GM23338 (cell line): Measurements from ENCODE around the gene DDX18.

Experiments used
- CREB1 ChIP-seq: fragments of 250-450 bp; sonication (Bioruptor Pico); IDR thresholded peaks from 2 replicates; pipeline ENCODE4 v1.5.0; 2020; ENCODE audit warnings: low read depth, mild to moderate bottlenecking, moderate library complexity
- CTCF ChIP-seq, 2 experiments: fragments of 200-600 bp in 1 of 2; sonication (generic) in 1 of 2; conservative IDR thresholded peaks; 2 replicates each; pipeline versions ENCODE4 v1.5.1 to v1.6.1; 2016 to 2017; ENCODE audit warnings: antibody characterized with exemption in 2 of 2, low read depth in 2 of 2, mild to moderate bottlenecking in 2 of 2, moderate library complexity in 1 of 2
- EZH2 ChIP-seq: fragments of 200-600 bp; sonication (generic); IDR thresholded peaks from one replicate; pipeline ENCODE4 v1.8.0; 2017; ENCODE audit warnings: antibody characterized with exemption, mild to moderate bottlenecking, low read depth; ENCODE audit not compliant: unreplicated experiment
- EZH2phosphoT487 ChIP-seq: fragments of 200-600 bp; sonication (generic); IDR thresholded peaks from one replicate; pipeline ENCODE4 v1.8.1; 2018; ENCODE audit warnings: antibody characterized with exemption; ENCODE audit not compliant: unreplicated experiment
- POLR2AphosphoS5 ChIP-seq: IDR thresholded peaks from 2 replicates; pipeline ENCODE4 v1.6.1; 2016; ENCODE audit warnings: antibody characterized with exemption, low read depth
- STAT1 ChIP-seq: IDR thresholded peaks from one replicate; pipeline ENCODE4 v1.6.1; 2016; ENCODE audit warnings: antibody characterized with exemption; ENCODE audit not compliant: unreplicated experiment

- no peak for TF ChIP-seq CTCF (conservative IDR thresholded peaks at IDR 0.05; ENCODE audit: low read depth in 2 of 2)
- no peak for TF ChIP-seq POLR2AphosphoS5
- no peak for TF ChIP-seq EZH2phosphoT487
- no peak for TF ChIP-seq STAT1
- no peak for TF ChIP-seq EZH2
- no peak for TF ChIP-seq CREB1 (CRISPR knock-in tag)
Measured at GRCh38 chr2:117794668-117795067, 19.8 kb upstream of the DDX18 start.
